Ecto neural progenitor cell (in vitro differentiated cells): ENCODE data around the gene RELL1.

Experiments used
- DNase-seq: peaks from one replicate; pipeline ENCODE4 v3.0.0-alpha.2; 2018; ENCODE audit warnings: low spot score

The RELL1 gene

DNA sequence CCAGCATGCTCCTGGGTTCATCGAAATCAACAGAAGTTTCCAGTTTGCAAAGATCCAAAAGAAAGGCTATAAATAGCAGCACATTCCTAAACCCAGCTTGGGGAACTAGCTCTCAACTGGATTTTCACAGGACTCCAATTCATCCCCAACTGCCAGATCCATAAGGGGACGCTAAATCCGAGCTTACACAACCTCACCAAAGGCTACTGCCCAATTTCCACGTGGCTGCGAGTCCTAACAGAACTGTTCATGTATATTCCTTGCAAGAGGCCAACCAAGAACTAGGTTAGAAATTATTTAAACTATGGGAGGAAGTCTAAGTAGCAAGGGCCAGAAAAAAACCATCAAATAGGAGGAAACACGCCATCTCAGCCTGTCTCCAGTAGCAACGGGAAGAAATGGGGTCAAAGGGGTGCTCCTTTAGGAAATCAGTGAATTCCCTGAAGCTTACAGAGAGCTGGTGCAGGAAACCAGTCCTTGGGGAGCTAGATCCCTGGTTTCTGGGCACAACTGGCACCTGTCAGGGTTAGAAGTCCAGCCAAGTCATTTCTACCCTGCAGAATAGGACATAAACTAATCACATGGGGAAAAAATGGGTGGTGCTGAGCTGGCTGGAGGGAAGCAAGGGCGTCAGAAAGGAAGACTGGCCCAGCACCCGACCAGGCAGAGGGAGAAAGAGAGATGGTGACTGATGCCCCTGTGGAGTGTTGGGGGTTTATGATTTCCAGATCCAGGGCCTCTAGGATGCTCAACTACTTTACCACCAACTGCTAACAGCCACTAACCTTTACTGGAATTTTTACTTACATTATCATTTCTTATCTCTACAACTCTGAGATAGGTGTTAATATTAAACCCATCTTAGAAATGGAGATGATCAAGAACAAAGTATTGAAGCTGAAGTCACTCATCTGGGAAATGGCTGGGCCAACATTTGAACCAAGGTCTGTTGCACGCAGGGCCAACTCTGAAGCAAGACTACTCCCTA lies 20.5 kb downstream of the RELL1 start:
- no peak for DNase-seq

DNA sequence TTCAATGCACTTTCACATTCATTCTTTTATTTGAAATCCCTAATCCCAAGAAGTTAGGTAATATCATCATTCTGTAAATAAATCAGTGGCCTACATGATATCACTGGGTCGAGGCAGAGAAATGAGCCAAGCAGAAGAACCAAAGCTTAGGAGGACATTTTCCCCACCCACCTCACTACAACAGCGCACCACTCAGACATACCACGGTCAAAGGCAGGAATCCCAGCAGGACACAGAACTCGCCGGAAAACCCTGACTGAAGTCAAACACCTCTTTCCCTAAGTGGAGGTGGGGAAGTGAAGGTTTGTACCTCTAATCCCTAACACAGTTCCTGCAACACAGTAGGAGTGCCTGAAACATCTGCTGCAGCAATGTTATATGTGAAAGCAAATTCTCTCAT lies 21.5 kb downstream of the RELL1 start:
- DNase-seq: no peak

DNA sequence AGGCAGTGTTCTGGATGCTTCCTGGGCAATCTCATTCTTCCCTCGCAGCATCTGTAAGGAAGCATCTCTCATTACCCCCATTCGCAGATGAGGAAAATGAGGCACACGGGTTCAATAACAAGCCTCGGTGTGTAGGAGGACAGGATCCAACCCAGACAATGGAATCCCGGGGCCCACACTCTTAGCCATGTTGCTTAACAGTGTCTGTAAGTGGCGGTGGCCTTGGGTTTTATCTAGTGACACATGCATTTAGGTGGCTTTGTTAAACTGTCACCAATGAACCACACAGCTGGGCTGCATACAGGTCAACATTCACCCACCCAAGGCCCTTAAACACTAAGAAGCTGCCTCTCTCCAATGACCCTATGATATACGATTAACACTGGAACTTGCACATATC lies 22.6 kb downstream of the RELL1 start:
- no peak for DNase-seq

DNA sequence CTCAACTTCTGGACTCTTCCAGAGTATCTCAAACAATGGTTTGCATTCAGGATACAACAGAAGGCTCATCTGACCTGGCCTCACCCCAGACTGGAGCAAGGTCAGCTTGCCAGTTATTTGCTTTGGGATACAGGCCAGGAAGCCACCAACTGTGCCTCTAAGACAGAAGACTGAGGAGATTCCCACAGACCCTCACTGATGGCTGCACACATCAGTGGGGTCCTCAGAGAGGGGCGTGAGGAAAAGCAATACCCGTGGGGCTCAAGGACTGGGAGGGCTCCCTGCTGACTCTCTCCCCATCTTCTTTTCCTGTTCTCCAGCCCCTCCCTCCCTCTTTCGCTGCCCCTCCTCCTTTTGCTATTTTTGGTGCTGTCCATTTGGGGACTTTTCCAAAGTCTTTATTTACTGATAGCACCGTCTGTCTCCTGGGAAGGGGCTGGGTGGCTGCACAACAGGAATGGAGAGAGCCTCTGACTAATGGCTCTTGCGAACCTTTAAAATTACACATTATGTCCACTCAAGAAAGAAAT lies 23.2 kb downstream of the RELL1 start:
- no peak for DNase-seq

DNA sequence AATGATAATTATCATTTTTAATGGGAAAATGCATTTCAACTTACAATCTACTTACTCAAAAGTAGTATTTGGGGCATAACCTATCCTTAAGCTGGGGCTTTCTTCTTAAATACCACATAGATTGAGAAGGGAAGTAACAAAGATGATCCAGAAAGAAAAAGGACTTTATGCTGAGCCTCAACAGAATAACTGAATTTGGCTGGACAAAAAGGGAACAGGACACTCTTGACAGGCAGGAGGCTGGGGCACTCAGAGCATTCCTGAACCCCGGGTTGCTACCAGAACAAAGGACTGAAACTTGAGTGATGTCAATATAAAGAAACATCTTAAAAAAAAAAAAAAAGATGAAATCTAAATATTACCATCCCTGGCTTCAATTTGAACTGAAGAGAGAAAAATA lies 23.9 kb downstream of the RELL1 start:
- no peak for DNase-seq

DNA sequence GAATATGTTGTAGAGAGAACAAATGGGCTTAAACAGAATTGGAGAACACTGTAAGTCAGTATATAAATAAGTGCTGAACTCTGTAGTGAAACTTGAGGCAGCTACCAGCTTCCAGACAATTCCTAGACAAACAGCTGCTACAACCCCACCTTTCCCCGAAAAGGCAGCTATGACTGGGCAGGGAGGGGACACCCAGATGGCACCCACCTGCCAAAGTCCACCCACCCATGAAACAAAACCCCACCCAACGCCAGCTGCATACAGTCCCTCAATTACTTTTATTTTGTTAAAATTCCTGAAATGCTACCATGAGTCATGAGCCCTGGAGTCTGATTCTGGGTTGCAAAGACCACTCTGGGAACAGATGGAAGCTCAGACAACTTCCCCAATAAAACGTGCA lies 24.4 kb downstream of the RELL1 start:
- no peak for DNase-seq

DNA sequence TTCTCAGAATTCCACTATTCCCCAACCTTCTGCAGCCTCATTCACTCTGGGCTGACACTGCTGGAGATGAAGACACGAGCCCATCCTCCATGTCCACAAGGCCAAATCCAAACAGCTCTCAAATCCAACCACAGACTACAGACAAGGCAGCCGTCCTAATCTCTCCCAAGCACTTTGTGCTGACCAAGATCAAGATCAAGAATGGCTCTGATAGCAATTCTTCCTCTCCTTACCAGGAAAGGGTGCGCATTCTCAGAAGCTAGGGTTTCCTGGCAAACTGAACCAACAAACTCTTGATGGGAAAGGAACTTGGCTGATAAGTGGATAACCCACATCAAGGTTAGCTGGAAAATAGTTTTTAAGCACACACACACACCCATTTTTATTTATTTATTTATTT lies 26.5 kb downstream of the RELL1 start:
- DNase-seq: no peak

DNA sequence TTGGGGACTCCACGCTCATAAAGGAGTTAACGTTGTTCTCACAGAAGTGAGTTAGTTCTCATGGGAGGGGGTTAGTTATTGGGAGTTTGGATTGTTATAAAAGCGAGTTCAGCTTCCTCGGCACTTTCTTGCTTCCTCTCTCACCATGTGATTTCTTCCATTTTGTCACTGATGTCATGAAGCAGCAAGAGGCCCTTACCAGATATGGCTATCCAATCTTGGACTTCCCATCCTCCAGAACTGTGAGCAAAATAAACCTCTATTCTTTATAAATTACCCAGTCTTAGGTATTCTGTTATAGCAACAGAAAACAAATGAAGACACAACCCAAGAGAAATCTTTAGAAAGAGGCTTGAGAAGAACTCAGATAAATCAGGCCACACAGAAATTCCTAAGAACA lies 29.5 kb downstream of the RELL1 start:
- no peak for DNase-seq

DNA sequence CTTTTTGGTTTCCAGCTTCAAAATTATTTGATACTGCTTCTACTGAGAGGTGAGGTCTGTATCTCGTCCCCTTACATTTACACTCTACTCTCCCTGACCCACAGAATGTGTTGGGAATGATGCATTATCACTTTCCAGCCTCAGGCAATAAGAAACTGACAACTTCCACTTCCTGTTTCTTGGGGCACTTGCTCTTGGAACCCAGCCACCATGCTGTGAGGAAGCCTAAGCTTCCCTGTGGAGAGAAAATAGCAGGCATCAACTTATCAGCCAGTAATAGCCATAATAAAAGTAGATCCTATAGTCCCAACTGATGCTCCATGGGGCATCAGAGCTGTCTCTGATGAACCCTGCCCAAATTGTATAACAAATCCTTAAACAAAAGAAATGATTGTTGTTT lies 32.6 kb downstream of the RELL1 start:
- DNase-seq: no peak

DNA sequence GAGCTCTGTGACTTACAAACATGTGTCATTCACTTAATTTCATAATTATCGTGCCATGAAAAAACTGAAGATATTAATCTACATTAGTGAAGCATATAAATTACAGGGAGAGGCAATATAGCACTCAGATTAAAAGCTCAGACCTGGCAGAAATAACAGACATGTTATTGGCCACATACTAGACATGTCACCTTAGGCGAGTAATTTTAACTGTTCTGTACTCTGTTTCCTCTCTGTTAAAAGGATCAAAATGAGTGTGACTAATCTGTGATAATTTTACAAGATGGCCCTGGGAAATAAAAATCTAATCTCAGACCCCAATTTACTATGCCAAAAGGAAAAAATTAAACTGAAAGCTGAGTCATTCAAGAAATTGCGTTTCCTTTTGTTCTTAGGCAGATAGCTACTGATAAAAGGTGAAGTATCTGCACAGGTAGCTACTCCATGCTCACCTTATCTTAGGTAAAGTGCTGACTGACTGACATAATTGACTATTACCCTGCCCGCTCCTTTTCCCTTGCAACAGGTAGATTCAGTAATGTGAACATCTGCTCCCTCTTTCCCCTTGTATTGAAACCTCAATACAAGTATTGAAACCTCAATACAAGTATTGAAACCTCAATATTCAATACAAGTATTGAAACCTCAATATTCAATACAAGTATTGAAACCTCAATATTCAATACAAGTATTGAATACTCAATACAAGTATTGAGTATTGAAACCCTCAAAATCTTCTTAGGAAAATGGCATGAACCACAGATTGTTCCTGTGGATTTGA lies 33.2 kb downstream of the RELL1 start:
- no peak for DNase-seq

DNA sequence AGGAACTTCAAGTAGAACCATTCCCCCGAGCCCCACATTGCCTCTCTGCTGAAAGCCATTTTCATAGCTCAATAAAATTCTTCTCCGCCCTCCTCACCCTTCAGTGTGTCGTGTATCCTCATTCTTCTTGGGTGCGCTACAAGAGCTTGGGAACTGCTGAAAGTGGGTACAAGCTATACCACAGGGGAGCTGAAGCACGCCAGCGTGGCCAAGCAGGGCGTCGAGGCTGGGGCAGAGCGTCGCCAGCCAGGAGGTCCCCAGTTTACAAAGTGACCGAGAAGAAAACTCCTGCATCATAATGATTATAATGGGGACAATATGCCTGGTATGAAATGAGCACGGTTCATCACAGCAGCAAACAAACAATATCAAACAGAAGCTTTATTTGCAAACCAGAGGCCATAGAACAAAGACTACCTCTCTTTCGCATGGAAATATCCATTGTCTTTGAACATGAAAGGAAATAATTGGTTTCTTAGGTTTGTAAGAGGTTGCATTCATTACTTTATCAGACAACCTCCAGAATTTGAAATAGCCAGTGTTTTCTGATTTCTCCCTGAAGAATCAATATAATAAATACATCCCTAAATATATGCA lies 34.3 kb downstream of the RELL1 start:
- no peak for DNase-seq

DNA sequence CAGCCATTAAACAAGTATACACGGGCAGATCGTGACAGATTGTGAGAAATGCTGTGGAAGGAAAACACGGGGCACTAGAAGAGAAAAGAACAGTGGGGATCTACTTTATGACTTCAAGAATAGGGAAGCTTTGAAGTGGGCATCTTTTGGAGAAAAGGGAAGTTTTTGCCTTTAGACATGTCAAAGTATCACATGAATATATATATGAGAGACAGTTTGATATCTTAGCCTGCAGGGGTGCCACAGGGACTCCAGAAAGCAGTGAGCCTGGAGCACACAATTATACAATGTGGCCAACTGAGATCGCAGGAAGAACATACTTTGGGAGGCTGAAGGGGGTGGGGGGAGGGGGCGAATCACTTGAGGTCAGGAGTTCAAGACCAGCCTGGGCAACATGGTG lies 35.7 kb downstream of the RELL1 start:
- no peak for DNase-seq

DNA sequence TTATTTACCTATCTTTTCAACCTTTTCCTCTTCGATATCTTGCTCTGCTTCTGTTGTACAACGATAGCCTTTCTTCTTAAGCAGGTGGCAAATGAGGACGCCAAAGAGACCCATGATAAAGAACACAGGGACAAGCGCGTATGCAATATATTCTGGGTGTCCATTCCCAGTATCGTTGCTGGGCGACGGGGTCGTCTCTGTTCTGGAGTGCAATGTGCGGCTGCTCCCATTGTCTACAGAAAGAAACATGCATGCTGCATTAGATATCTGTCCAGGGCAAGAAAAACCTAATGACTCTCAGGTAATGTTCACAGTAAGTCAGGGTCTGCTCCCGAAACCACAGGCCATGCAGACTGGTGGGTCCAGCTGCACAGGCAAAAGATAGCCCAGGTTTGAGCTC lies 36.9 kb downstream of the RELL1 start:
- no peak for DNase-seq

DNA sequence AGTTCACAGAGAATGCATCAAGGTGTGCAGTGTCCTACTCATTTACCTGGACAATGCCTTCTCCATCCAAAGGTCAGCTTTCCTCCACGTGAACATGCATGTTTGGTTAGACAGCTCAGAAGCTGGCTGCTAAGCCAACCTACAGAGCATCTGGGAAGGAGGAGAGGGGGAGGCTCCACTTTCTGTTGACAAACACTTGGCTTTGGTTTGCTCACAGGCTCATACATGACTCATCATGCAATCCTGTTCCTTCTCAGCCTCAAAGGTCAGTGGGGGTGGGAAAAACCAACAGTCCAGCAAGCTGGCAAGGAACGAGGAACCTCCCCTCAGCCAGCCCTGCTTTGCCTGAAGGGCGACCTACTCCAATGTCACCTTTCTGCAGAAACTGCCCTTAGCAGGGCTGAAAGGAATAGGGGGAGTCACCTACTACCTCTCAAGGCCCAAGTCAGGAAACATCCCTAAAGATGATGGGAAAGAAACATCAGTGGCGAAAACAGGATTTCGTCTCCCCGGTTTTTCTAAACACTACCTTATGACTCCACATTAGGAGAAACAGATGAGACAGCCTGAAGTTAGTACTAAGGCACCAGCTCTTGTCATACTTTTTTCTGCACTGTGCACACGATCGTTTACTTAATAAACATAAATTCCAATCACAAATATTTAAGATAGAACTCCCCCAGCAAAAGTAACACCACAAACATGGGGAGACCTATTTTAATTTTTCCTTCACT lies 37.9 kb downstream of the RELL1 start:
- DNase-seq: no peak

DNA sequence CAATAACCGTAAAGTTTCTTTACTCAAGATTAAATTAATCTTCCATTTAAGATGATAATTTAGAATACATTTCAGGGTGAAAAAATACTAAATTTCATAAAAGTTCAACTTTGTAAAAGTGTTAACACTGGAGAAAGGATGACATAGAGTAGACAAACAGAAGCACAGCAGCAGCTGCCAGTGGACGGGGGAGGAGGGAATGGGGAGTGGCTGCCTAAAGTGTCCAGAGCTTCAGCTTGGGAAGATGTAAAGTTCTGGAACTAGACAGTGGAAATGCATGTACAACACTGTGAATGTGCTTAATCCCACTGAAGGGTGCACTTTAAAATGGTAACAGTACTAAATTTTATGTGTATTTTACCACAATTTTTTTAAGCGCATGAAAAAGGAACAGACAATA lies 39.9 kb downstream of the RELL1 start:
- no peak for DNase-seq

DNA sequence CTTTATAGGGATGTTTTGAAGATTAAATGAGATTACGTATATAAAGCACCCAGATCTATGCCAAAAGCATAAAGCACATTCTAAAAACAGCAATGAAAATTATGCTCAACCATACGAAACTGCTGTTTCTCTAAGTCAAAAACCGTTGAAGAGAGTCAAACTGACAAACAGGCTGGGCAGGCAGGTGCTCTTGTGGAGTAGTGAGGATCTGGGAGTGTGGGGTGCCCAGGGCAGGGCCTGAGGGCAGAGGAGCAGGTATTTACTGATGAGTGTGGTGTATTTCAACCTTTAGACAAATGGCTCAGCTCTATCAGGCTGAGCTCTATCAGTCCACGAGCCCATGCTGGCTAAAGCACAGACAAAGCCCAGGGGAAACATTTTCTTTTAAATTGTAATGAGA lies 40.4 kb downstream of the RELL1 start:
- no peak for DNase-seq

DNA sequence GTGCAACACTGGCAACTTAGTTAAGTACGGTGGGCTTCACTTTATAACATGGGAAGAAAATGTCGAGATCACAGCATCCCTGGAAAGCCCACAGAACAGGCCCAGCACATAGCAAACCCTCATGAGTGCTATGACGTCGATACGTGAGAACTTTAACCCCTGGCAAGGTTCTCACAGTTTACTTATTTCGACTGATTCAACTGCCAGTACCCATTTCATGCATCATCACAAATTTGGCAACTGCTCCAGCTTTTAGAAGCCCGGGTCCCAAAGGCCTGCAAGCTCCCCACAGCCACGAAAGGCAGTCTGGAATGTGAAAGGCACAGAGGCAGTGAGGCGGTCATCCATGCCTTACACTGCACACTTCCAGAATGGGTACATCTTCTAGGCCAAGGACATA lies 41.2 kb downstream of the RELL1 start:
- DNase-seq: no peak

DNA sequence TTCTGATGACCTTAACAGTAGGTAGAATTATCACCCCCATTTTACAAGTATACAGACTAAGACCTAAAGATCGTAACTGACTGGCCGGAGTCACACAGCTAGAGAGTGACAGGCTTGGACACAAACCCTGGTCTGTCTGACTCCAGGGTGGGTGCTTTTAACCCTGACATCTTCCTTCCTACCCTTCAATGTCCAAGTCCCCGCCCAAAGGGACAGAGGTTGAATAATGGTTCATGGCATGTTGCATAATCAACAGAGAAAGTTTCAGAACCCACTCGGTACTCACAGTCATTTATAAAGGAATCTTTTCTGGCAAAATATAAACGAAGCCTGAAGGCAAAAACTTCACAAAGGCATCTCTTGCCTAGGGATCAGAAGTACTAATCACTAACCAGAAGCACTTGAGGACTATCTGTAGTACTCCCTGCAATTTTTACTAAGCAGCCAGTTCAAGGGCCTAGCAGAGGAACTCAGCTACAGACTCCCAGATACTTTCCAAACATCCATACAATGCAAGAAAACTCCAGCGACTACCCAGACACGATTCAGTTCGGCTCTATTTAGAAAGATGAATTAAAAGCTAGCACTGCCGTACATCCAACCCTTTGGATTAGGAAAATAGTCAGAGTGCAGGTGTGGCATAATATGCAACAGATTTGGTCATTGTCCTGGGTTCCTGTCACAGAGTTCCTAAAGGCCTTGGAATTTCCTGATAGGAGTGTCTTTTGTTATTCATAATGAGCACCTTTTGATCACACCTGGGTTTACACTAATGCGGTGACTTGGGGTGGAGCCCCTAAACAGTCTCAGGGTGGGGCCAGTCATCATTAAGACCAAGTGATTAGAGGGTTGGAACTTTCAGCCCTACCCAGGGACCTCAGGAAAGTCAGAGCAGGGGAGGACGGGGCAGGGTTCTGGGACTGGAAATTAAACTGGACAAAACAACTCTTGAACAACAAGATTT lies 44.0 kb downstream of the RELL1 start:
- no peak for DNase-seq

DNA sequence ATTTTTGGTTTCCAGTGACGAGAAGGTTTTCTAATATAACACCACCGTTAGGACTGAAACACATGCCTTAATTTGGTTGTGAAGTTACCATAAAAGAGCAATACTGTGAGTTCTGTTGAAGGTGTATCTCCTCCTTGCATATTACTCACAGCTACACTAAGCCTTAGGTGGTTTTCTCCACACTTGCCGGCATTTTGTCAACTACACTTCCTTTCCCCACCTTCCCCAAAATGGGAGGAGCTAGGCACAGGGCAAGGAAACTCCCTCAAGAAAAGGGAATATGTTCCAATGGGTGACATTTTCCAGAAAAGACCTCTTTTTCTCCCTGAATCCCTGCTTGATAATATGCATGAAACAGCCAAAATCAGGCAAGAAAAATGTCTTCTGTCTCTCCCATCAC lies 44.8 kb downstream of the RELL1 start:
- no peak for DNase-seq

DNA sequence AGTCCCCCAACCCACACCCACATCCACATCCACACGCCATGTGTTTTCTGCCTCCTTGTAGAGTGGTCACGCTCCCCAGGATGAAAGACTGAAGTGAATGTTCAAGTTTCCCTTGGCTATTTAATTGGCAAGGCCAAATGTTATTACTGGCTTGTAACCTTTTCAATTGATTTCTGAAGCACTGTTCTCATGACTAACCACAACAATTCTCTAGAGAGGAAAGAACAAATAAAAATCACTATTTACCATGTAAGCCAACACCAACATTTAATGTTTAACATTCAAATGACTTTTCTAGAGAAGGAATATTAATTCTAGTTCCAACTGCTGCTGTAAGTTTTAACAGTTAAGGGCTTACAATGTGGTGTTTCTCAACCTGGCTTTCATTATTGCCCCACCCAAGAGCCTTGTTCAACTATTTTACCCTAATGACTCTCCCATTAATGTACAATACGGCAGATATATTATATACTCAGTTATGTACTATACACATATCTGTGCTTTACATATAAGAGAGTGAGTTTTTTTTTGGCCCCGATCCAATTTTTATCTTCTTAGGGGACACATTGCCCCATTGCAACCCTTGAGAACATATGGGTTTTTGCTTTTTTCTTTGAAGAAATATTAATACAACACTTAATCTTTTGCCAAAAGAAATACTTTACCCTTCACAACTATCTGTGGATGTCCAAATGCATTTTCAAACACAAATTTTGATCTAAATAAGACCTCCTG lies 46.5 kb downstream of the RELL1 start:
- no peak for DNase-seq
